GM19193 (cell line): Measurements from ENCODE around the gene GNA15.

Experiments
- POLR2A ChIP-seq: IDR thresholded peaks from 4 replicates; pipeline ENCODE4 v1.6.1; 2011; ENCODE audit not compliant: insufficient read depth, insufficient read length; ENCODE audit errors: extremely low read depth

Gene GNA15

DNA sequence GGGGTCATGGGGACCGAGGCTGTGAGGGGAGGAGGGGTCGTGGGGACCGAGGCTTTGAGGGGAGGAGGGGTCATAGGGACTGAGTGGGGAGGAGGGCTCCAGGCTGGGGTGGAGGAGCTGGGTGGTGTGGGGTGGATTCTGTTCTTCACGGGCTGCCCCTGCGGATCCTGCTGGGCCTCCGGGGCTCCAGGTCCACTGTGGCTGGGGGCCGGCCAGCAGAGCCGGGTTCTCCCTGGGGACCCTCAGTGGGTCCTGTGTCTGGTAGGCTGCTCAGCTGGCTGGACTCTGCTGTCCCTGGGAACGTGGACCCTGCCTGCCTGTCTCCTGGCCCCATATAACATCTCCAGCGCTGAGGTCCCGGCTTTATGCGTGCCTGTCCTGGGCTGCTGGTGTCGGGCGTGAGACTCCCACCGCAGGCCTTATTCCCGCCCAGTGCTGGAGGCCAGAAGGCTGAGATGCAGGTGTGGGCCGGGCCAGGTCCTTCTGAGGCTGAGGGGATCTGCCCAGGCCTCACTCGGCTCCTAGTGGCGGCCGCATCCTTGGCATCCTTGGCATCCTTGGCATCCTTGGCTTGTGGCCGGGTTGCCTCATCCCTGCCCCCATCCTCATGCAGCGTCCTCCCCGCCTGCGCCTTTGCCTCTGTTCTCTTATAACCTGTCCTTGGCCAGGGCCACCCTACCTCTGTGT, 19.8 kb upstream of the GNA15 start:
- no peak for TF ChIP-seq POLR2A

DNA sequence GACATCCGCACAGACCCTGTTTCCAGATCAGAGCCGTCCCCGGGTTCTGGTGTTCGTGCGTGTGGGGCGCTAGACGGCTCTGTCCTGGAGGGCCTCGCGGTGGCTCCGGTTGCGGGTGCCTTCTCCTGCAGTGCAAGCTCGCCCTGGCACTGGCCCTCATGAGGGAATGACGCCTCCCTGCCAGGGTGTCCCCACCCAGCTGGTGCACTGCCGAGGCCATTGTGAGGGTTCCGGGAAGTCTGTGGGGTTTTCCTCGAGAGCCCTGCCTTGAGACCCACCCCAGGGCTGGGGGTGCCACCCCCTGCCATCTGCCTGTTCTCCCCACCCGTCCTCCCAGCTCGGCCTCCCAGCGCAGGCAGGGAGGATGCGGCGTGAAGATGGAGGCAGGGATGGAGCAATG, 19.2 kb upstream of the GNA15 start:
- no peak for TF ChIP-seq POLR2A

DNA sequence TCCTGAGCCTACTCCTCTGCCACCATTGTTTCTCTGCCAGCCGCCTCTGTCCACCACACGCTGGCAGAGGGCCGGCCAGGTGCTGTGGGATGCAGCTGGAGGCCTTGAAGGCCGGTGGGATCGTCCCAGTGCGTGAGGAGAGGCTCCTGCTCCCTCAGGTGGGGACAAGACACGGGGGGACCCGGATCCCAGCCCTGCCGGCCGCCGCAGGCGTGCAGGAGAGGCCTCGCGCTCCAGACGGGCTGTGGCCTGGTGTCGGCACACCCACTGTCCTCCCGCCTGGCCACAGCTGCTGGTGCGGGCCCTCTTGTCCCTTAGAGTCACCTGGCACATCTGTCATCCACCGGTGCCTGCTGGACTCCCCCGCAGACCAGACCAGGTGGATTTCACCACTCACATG, 18.1 kb upstream of the GNA15 start:
- TF ChIP-seq POLR2A = no peak

DNA sequence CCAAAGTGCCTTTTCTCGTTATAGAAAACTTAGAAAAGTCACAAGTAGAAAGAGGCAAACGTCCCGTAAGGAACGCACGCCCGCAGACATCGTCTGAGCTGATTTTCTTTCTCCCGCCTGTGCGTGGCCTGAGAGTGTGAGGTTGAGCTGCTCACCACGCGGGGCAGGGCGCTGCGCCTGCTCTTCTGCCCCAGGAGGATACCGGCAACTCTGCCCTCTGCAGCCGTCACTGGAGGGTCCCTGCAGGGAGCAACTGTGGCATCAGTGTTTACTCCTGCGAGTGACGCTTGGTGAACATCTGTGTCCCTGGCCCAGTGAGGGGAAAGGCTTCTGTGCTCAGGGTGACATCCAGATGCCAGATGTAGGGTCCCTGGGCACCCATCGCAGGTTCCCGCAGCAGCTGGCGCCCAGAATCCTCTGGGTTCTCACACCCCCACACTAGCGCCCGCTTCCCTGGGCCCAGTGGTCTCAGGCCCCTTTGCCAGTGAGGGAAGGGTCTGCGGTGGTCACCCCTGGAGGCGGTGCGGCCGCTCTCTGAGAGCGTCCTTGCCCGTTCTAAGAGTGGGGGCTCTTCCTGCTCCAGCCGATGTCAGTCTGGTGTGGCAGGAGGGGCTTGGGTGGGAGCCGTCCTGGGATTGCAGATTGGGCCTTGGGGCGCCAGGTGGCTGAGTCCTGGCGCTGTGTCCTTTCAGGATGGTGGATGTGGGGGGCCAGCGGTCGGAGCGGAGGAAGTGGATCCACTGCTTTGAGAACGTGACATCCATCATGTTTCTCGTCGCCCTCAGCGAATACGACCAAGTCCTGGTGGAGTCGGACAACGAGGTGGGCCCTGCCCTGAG, 17.4 kb upstream of the GNA15 start:
- TF ChIP-seq POLR2A = no peak

DNA sequence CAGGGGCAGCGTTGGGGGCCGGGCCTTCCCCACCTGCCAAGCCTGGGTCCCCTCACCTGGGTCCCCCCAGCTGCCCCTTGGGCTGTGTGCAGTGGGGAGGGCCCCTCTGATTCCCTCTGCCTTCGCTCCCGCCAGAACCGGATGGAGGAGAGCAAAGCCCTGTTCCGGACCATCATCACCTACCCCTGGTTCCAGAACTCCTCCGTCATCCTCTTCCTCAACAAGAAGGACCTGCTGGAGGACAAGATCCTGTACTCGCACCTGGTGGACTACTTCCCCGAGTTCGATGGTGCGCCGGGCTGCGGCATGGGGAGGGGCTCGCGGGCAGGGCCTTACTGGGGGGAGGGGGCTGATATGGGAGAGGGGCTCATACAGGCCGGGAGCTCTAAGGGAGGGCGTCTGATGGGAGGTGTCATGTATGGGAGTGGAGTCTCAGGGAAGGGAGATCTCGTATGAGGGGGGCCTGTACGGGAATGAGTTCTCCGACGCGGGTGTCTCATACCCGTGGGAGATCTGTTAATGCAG, 16.7 kb upstream of the GNA15 start:
- no peak for TF ChIP-seq POLR2A

DNA sequence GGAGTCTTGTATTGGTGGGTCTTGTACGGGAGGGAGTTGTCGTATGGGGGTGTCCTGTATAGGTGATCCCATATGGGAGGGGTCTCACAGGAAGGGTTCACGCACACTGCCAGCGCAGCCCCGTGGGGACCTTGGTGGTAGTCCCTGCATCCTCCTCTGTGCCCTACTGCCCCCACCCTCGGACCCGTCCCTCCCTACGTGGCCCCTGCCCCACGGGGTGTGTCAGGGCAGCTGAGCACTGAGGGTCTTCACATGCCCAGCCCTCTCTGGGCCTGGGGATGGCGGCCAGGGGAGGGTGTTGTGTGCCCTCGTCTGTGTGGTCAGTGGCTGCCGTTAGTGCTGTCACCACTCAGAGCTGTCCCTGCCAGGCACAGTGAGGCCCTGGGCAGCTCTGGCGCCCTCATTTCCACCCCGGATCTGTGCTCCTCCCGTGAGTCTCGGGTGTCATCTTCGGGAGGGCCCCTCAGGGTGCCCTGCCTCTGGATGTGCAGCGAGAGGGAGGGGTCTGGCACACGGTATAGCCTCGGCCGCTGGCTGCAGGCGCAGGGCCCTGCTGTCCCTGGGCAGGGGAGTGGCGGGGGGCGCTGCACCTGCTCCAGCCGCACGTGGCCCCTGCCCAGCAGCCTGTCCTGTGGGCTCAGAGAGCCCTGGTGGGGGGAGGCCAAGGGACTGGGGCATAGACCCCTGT, 16.0 kb upstream of the GNA15 start:
- no peak for TF ChIP-seq POLR2A

DNA sequence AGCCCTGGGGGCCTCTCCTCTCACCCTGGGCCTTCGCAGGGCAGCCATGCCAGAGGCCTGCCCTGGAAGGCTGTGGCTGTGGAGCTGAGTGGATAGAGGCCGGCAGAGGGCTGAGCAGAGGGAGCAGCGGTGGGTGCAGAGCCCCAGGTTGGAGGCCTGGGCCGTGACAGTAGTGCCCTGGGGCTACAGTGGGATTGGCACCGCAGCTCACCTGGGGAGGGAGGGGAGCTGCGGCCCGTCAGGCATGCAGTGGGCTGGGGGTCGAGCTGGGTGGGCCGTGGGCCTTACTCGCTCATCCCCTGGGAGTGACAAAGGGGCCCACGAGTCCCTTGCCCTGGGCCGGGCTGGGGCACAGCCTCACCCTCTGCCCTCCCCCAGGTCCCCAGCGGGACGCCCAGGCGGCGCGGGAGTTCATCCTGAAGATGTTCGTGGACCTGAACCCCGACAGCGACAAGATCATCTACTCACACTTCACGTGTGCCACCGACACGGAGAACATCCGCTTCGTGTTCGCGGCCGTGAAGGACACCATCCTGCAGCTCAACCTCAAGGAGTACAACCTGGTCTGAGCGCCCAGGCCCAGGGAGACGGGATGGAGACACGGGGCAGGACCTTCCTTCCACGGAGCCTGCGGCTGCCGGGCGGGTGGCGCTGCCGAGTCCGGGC, 15.1 kb upstream of the GNA15 start:
- TF ChIP-seq POLR2A = no peak

DNA sequence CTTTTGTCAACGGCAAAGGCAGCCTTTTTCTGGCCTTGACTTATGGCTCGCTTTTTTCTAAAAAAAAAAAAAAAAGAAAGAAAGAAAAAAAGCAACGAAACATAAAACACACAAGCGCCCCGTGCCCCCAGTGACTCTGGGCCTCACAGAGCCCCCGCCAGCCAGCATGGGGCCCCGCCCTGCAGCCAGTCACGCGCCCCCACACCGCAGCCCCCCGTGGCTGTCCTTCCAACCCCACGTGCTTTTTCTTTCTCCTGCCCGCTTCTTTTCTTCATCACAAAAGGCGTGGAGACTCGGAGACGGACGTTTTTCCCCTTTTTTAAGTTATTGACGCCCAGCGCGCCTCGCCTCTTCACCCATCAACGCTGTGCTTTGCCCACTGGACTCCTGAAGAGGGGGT, 14.4 kb upstream of the GNA15 start:
- TF ChIP-seq POLR2A = no peak

DNA sequence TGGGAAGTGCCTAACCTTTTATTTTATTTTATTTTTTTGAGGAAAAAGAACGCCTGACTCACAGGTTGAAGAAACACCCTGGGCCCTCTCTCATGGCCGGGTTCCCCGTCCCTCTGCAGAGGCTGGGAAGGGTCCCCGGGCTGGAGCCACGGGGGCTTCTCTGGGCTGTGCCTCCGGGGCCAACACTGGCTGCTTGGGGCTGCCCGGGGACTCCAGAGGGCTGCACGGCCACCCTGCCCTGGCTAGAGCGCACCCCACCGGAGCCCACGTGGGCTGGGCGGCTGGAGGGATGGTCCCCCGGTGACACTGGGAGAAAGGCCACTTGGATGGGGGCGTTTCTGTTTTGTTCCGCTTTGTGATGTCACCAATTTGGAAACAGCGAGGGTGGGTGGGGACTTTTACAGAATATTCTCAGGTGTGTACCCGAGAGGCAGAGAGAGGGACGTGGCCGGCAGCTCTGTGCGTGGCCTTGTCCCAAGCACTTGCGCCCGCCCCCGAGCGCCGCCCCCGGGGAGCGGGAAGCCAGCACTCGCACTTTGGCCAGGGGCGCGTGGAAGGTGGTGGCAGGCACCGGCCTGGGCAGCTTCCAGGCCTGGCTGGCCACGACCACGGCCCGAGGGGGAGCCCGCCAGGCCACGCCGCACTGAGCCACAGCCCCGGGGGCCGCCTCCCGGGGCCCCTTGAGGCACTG, 13.9 kb upstream of the GNA15 start:
- no peak for TF ChIP-seq POLR2A

DNA sequence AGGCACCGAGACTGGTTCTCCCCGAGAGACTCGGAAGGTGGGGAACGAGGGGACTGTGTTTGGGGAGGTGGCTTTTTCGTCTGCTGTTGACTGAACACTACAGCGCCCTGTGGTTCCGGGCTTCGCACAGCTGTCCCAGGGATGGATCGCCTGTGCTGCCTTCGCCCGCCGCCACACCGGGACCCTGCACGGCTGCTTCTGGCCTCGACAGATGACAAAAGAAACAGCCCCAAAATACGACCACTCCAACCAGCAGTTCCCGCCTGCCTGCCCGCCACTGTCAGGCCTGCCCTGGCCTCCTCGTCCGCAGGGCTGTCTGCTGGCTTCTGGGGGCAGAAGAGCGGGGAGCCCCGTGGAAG, 13.3 kb upstream of the GNA15 start:
- no peak for TF ChIP-seq POLR2A

DNA sequence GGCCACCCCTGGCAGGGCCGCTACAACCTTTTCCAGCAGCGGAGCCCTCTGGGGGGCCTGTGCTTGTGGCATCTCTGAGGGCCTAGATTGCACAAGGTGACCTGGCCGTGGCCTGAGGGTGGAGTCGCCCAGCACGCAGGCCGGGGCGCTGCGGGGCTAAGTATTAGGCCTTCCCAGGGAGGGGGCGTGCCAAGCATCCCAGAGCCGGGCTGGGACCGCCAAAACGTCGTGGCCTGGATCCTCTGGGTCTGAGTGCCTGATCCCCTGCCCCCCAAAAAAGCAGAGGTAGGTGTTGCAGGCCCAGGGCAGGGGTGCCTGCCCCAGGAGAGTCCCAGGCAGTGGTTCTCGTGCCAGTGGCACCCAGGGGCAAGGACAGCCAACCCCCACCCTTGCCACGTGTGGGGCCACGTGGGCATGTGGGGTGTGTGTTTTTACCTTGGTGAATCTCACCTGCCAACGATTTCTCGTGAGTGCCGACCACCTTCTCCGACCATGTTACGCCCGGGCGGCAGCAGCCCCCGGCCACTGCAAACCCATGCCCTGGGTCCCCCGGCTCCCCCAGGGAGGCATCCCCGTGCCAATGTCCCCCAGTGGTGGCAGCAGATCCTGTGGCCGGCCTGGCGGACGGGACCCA, 12.6 kb upstream of the GNA15 start:
- TF ChIP-seq POLR2A = no peak

DNA sequence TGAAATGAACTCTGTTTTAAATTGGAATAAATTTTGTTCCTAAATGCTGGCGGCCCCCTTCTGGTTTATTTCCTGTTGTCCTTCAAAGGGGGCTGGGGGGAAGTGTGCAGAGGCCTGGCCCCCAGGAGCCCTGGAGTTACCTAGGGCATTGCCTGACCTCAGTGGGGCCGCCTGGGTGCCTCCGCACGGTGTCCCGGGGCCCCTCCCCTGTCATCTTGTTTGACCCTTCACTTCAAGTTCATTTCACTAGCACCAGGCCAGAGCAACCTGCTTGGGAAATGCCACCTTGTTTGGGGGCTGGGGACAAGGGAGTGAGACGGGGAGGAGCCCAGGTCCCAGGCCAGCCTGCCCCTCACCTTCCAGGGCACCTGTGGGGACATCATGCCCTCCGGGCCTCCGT, 11.9 kb upstream of the GNA15 start:
- no peak for TF ChIP-seq POLR2A

DNA sequence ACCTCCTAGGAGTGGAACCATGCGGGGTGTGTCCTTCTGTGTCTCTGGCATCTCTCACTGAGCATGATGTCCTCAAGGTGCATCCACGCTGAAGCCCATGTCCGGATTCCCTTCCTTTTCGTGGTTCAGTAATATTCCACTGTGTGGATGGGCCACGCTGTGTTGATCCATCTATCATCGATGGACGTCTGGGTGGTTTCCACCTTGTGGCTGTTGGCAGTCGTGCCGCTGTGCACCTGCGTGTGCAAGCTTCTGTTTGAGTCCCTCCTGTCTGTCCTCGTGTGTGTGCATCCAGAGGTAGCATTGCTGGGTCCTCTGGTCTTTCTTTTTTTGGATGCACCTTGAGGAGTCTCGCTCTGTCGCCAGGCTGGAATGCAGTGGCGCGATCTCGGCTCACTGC, 11.2 kb upstream of the GNA15 start:
- TF ChIP-seq POLR2A = no peak

DNA sequence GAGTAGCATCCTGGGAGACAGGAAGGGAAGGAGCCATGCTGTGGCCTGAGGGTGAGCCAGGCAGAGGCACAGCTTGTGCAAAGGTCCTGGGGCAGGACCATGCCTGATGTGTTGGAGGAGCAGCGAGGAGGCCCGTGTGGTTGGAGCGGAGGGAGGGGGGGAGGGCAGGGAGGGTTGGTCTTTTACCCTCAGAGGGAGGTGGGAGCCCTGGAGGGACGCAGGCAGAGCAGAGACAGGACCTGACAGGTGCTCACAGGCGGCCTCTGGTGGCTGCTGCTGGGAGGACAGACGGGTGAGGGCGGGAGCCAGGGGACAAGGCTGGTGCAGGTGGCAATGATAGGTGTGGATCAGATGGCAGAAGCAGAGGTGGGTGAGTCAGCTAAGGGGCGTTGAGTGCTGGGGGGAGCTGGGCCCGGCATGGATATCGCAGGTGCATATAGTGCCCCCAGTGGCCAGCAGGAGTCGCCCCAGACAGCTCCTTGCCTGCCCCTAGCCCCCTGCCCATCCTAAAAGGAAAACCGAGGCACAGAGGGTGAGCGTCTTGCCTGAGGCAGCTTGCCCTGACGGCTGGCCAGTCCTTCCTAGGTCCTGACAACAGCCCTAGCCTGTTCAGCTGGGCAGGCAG, 9.8 kb upstream of the GNA15 start:
- TF ChIP-seq POLR2A = no peak

DNA sequence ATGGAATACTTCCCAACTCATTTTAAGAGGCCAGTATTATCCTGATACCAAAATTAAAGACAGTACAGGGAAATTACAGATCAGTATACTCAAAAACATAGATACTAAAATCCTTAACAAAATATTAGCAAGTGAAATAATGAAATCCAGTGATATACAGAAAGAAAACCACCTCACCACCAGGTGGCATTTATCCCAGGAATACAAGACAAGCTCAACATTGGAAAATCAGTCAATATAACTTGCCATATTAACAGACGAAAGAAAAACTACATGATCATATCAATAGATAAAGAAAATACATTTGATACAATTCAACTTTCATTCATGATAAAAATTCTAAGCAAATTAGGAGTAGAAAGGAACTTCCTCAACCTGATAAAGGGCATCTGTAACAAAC, 6.7 kb upstream of the GNA15 start:
- TF ChIP-seq POLR2A = no peak
